IPS-20b (cell line): Measurements from ENCODE around the gene ACOT8.
"Not testable (repeated sequence)": the region's sequence is repeated elsewhere in the genome, so short reads cannot be mapped to it uniquely, and the experiment has no call there.

Source experiments
- H3K27ac ChIP-seq: one replicate; pipeline ENCODE4 v1.5.1; 2013; ENCODE audit warnings: low read length
- H3K27me3 ChIP-seq: 2 replicates; pipeline ENCODE4 v1.6.1; 2013; ENCODE audit warnings: mild to moderate bottlenecking, low read length, inconsistent platforms; ENCODE audit not compliant: insufficient read depth
- H3K36me3 ChIP-seq: 2 replicates; pipeline ENCODE4 v1.6.1; 2013; ENCODE audit warnings: low read depth, mild to moderate bottlenecking, inconsistent platforms, low read length, moderate library complexity; ENCODE audit not compliant: insufficient read depth
- H3K4me1 ChIP-seq: 2 replicates; pipeline ENCODE4 v1.6.1; 2013; ENCODE audit warnings: mild to moderate bottlenecking, control low read depth, inconsistent platforms, low read length, moderate library complexity; ENCODE audit not compliant: insufficient read depth
- H3K4me3 ChIP-seq: 2 replicates; pipeline ENCODE4 v1.5.1; 2013; ENCODE audit warnings: mild to moderate bottlenecking, low read length, inconsistent platforms
- H3K9ac ChIP-seq: 2 replicates; pipeline ENCODE4 v1.6.1; 2013; ENCODE audit warnings: low read depth, mild to moderate bottlenecking, inconsistent platforms, low read length, moderate library complexity
- H3K9me3 ChIP-seq: 2 replicates; pipeline ENCODE4 v1.6.1; 2013; ENCODE audit warnings: mild to moderate bottlenecking, low read depth, low read length, inconsistent platforms; ENCODE audit not compliant: insufficient read depth

The ACOT8 gene

GRCh38 chr20:45833030-45833882, 23.9 kb downstream of the ACOT8 start, which contains the start of gene SNX21:
Gene SNX21, plus strand, starts transcription at chr20:45833799. Its CDS starts 121 bp downstream, at chr20:45833920.
- Histone ChIP-seq H3K9me3 (no peaks in the 10 kb centered on the region), H3K27me3 (no peaks in the 10 kb centered on the region), H3K9ac (peak within 1 kb of the TSS; percentile 71; the same call in 1 of the 2 replicates), H3K4me3 (peak within 1 kb of the TSS; percentile 67), H3K36me3 (peaks cover 10% of the 10 kb centered on the region), H3K4me1 (peaks cover 3% of the 10 kb centered on the region), H3K27ac (peak within 1 kb of the TSS; percentile 32)

GRCh38 chr20:45832619-45833018, 24.6 kb downstream of the ACOT8 start:
- H3K27me3 ChIP-seq, result no peaks in the 10 kb centered on the region
- H3K36me3 ChIP-seq, result peaks cover 10% of the 10 kb centered on the region
- H3K27ac ChIP-seq, result no peak overlapping the region
- H3K9ac ChIP-seq, result no peak overlapping the region
- peaks cover 3% of the 10 kb centered on the region for H3K4me1 ChIP-seq
- no peaks in the 10 kb centered on the region for H3K9me3 ChIP-seq
- H3K4me3 ChIP-seq, result no peak overlapping the region

GRCh38 chr20:45829673-45830106, 27.5 kb downstream of the ACOT8 start:
- not testable (repeated sequence) for H3K4me3 ChIP-seq, H3K36me3 ChIP-seq, H3K27me3 ChIP-seq, H3K27ac ChIP-seq, H3K9me3 ChIP-seq, H3K9ac ChIP-seq, H3K4me1 ChIP-seq

- no peaks in the 10 kb centered on the region for H3K9me3 ChIP-seq
- no peak overlapping the region for H3K4me3 ChIP-seq
- no peak overlapping the region for H3K27ac ChIP-seq
- H3K9ac ChIP-seq, result no peak overlapping the region
- H3K4me1 ChIP-seq, result peaks cover 3% of the 10 kb centered on the region; the same call in 1 of the 2 replicates
- H3K27me3 ChIP-seq, result peaks cover 12% of the 10 kb centered on the region
- H3K36me3 ChIP-seq, result no peaks in the 10 kb centered on the region
These were observed 28.6 kb downstream of the ACOT8 start for GRCh38 chr20:45828589-45828988.

- Histone ChIP-seq H3K9me3 (no peaks in the 10 kb centered on the region), H3K4me1 (no peaks in the 10 kb centered on the region), H3K9ac (no peak overlapping the region), H3K36me3 (no peaks in the 10 kb centered on the region), H3K27ac (no peak overlapping the region), H3K4me3 (no peak overlapping the region), H3K27me3 (peaks cover 21% of the 10 kb centered on the region)
These were observed 29.5 kb downstream of the ACOT8 start for GRCh38 chr20:45827712-45828111.

GRCh38 chr20:45827030-45827652, 30.1 kb downstream of the ACOT8 start, which contains the start of gene TNNC2:
Gene TNNC2, minus strand, starts transcription at chr20:45827312. Its CDS starts 64 bp downstream, at chr20:45827248.
- Histone ChIP-seq H3K9ac (no peak within 1 kb of the TSS), H3K4me3 (no peak within 1 kb of the TSS), H3K27ac (no peak within 1 kb of the TSS), H3K27me3 (peaks cover 24% of the 10 kb centered on the region), H3K9me3 (no peaks in the 10 kb centered on the region), H3K36me3 (no peaks in the 10 kb centered on the region), H3K4me1 (no peaks in the 10 kb centered on the region)

- no peak overlapping the region for H3K27ac ChIP-seq
- H3K27me3 ChIP-seq, result peaks cover 24% of the 10 kb centered on the region
- H3K9ac ChIP-seq, result no peak overlapping the region
- no peak overlapping the region for H3K4me3 ChIP-seq
- no peaks in the 10 kb centered on the region for H3K36me3 ChIP-seq
- H3K9me3 ChIP-seq, result no peaks in the 10 kb centered on the region
- no peaks in the 10 kb centered on the region for H3K4me1 ChIP-seq
These were observed 30.7 kb downstream of the ACOT8 start for GRCh38 chr20:45826381-45827019.

- Histone ChIP-seq H3K36me3 (0 out of 2 replicates have a peak, but pooled peaks cover 4% of the 10 kb centered on the region), H3K4me3 (peak overlapping the region; percentile 38; the same call in 1 of the 2 replicates), H3K27me3 (peaks cover 24% of the 10 kb centered on the region), H3K9me3 (no peaks in the 10 kb centered on the region), H3K27ac (no peak overlapping the region), H3K4me1 (no peaks in the 10 kb centered on the region; the same call in 1 of the 2 replicates), H3K9ac (no peak overlapping the region)
These were observed 33.0 kb downstream of the ACOT8 start for GRCh38 chr20:45823949-45824835.

- Histone ChIP-seq H3K4me1 (no peaks in the 10 kb centered on the region; the same call in 1 of the 2 replicates), H3K9ac (no peak overlapping the region), H3K4me3 (no peak overlapping the region), H3K27me3 (peaks cover 24% of the 10 kb centered on the region), H3K27ac (no peak overlapping the region), H3K36me3 (0 out of 2 replicates have a peak, but pooled peaks cover 4% of the 10 kb centered on the region), H3K9me3 (no peaks in the 10 kb centered on the region)
These were observed 34.3 kb downstream of the ACOT8 start for GRCh38 chr20:45822857-45823256.

GRCh38 chr20:45821947-45822346, 35.2 kb downstream of the ACOT8 start:
- H3K4me3 ChIP-seq, result no peak overlapping the region
- H3K9me3 ChIP-seq, result no peaks in the 10 kb centered on the region
- H3K36me3 ChIP-seq, result peaks cover 13% of the 10 kb centered on the region; the same call in 1 of the 2 replicates
- H3K9ac ChIP-seq, result no peak overlapping the region
- H3K27ac ChIP-seq, result no peak overlapping the region
- peaks cover 24% of the 10 kb centered on the region for H3K27me3 ChIP-seq
- no peaks in the 10 kb centered on the region; the same call in 1 of the 2 replicates for H3K4me1 ChIP-seq

GRCh38 chr20:45819466-45819865, 37.7 kb downstream of the ACOT8 start:
- Histone ChIP-seq H3K9me3 (no peaks in the 10 kb centered on the region), H3K9ac (no peak overlapping the region), H3K4me3 (no peak overlapping the region), H3K27me3 (peaks cover 20% of the 10 kb centered on the region), H3K4me1 (no peaks in the 10 kb centered on the region; the same call in 1 of the 2 replicates), H3K36me3 (peaks cover 36% of the 10 kb centered on the region), H3K27ac (no peak overlapping the region)
